Measurements from ENCODE around the gene ANTXR2. TPM values are rescaled to one million over a fixed set of nuclear protein-coding genes. Genes with fewer than 3 reads are reported as not detected.

ANTXR2 gene
- total RNA-seq, 8 experiments from 2014 or later, result 10.5 to 72.6 (median 39.5) TPM

- in situ Hi-C loops (cut with MboI; ENCODE audit: low pct_unique_long_range_greater_than_20kb in 2 of 9, low sequenced_read_pairs in 9 of 9, unreplicated experiment in 9 of 9), result no loop called here
- H3K4me3 ChIP-seq, result no peak overlapping the region
- ATAC-seq (replicated peaks in 6 of 8), result peak in 1 of 8 experiments; percentile 10
- H3K4me1 ChIP-seq (replicated peaks in 1 of 2), result no peaks in the 10 kb centered on the region
- no peak overlapping the region for H3K27ac ChIP-seq
- WGBS, 10 experiments, result 41 to 100% (median 92%) methylated on average over 3 to 5 of the region's 5 CpGs
Observed at GRCh38 chr4:80101071-80101791, 28.2 kb upstream of the ANTXR2 start.

GRCh38 chr4:80099671-80100070 lies 26.6 kb upstream of the ANTXR2 start:
- no peaks in the 10 kb centered on the region for H3K4me1 ChIP-seq (replicated peaks in 1 of 2)
- WGBS, 10 experiments, result 58 to 100% (median 91%) methylated on average over 1 of the region's 1 CpG; no CpG with 5 or more reads in 2 of the 10 experiments
- no peak overlapping the region for H3K27ac ChIP-seq
- in situ Hi-C loops (cut with MboI; ENCODE audit: low pct_unique_long_range_greater_than_20kb in 2 of 9, low sequenced_read_pairs in 9 of 9, unreplicated experiment in 9 of 9), result loop anchor here in 1 of 9 experiments (25.0 kb wide), 1 partner anchor 88 kb away; the partner anchor contains the start of gene PRDM8
- ATAC-seq (replicated peaks in 6 of 8), result no peak
- H3K4me3 ChIP-seq, result no peak overlapping the region

GRCh38 chr4:80098635-80099034 lies 25.6 kb upstream of the ANTXR2 start:
- Histone ChIP-seq H3K4me1 (replicated peaks in 1 of 2) (no peaks in the 10 kb centered on the region), H3K4me3 (no peak overlapping the region), H3K27ac (no peak overlapping the region)
- in situ Hi-C loops (cut with MboI; ENCODE audit: low pct_unique_long_range_greater_than_20kb in 2 of 9, low sequenced_read_pairs in 9 of 9, unreplicated experiment in 9 of 9), result loop anchor here in 1 of 9 experiments (25.0 kb wide), 1 partner anchor 89 kb away; the partner anchor contains the start of gene PRDM8
- ATAC-seq (replicated peaks in 6 of 8), result no peak
- WGBS, 10 experiments, result 83 to 100% (median 93%) methylated on average over 1 of the region's 1 CpG; no CpG with 5 or more reads in 3 of the 10 experiments

GRCh38 chr4:80097400-80098177 lies 24.6 kb upstream of the ANTXR2 start:
- H3K27ac ChIP-seq, result no peak overlapping the region
- peak in 3 of 8 experiments; percentile 84 to 89 (median 88) for ATAC-seq (replicated peaks in 6 of 8)
- no peak overlapping the region for H3K4me3 ChIP-seq
- no peaks in the 10 kb centered on the region for H3K4me1 ChIP-seq (replicated peaks in 1 of 2)
- in situ Hi-C loops (cut with MboI; ENCODE audit: low pct_unique_long_range_greater_than_20kb in 2 of 9, low sequenced_read_pairs in 9 of 9, unreplicated experiment in 9 of 9), result loop anchor here in 1 of 9 experiments (25.0 kb wide), 1 partner anchor 90 kb away; the partner anchor contains the start of gene PRDM8
- 0 to 78% (median 60%) methylated on average over 1 to 4 of the region's 4 CpGs; no CpG with 5 or more reads in 2 of the 10 experiments for WGBS, 10 experiments

GRCh38 chr4:80096175-80096850 lies 23.3 kb upstream of the ANTXR2 start:
- ATAC-seq (replicated peaks in 6 of 8), result peak in 3 of 8 experiments; percentile 22 to 60 (median 49)
- H3K27ac ChIP-seq, result no peak overlapping the region
- 0 to 100% (median 50%) methylated on average over 1 to 4 of the region's 4 CpGs; no CpG with 5 or more reads in 1 of the 10 experiments for WGBS, 10 experiments
- in situ Hi-C loops (cut with MboI; ENCODE audit: low pct_unique_long_range_greater_than_20kb in 2 of 9, low sequenced_read_pairs in 9 of 9, unreplicated experiment in 9 of 9), result loop anchor here in 1 of 9 experiments (25.0 kb wide), 1 partner anchor 91 kb away; the partner anchor contains the start of gene PRDM8
- no peaks in the 10 kb centered on the region for H3K4me1 ChIP-seq (replicated peaks in 1 of 2)
- no peak overlapping the region for H3K4me3 ChIP-seq

- H3K4me1 ChIP-seq (replicated peaks in 1 of 2), result no peaks in the 10 kb centered on the region
- in situ Hi-C loops (cut with MboI; ENCODE audit: low pct_unique_long_range_greater_than_20kb in 2 of 9, low sequenced_read_pairs in 9 of 9, unreplicated experiment in 9 of 9), result loop anchor here in 1 of 9 experiments (25.0 kb wide), 1 partner anchor 93 kb away; the partner anchor contains the start of gene PRDM8
- no peak overlapping the region for H3K27ac ChIP-seq
- 20 to 83% (median 60%) methylated on average over 1 of the region's 1 CpG; no CpG with 5 or more reads in 1 of the 10 experiments for WGBS, 10 experiments
- ATAC-seq (replicated peaks in 6 of 8), result no peak
- H3K4me3 ChIP-seq, result no peak overlapping the region
Observed at GRCh38 chr4:80094191-80094590, 21.2 kb upstream of the ANTXR2 start.

GRCh38 chr4:80093563-80093962 lies 20.5 kb upstream of the ANTXR2 start:
- Histone ChIP-seq H3K4me3 (no peak overlapping the region), H3K4me1 (replicated peaks in 1 of 2) (no peaks in the 10 kb centered on the region), H3K27ac (no peak overlapping the region)
- ATAC-seq (replicated peaks in 6 of 8), result no peak
- 40 to 93% (median 78%) methylated on average over 1 to 3 of the region's 3 CpGs; no CpG with 5 or more reads in 2 of the 10 experiments for WGBS, 10 experiments
- in situ Hi-C loops (cut with MboI; ENCODE audit: low pct_unique_long_range_greater_than_20kb in 2 of 9, low sequenced_read_pairs in 9 of 9, unreplicated experiment in 9 of 9), result loop anchor here in 1 of 9 experiments (25.0 kb wide), 1 partner anchor 94 kb away; the partner anchor contains the start of gene PRDM8

GRCh38 chr4:80092847-80093246 lies 19.8 kb upstream of the ANTXR2 start:
- in situ Hi-C loops (cut with MboI; ENCODE audit: low pct_unique_long_range_greater_than_20kb in 2 of 9, low sequenced_read_pairs in 9 of 9, unreplicated experiment in 9 of 9), result loop anchor here in 1 of 9 experiments (25.0 kb wide), 1 partner anchor 94 kb away; the partner anchor contains the start of gene PRDM8
- WGBS, 10 experiments, result 83 to 100% (median 100%) methylated on average over 1 of the region's 1 CpG; no CpG with 5 or more reads in 2 of the 10 experiments
- Histone ChIP-seq H3K27ac (no peak overlapping the region), H3K4me3 (no peak overlapping the region), H3K4me1 (replicated peaks in 1 of 2) (no peaks in the 10 kb centered on the region)
- ATAC-seq (replicated peaks in 6 of 8), result no peak

GRCh38 chr4:80092088-80092487 lies 19.1 kb upstream of the ANTXR2 start:
- no peak overlapping the region for H3K4me3 ChIP-seq

GRCh38 chr4:80091688-80092087 lies 18.7 kb upstream of the ANTXR2 start:
- in situ Hi-C loops (cut with MboI; ENCODE audit: low pct_unique_long_range_greater_than_20kb in 2 of 9, low sequenced_read_pairs in 9 of 9, unreplicated experiment in 9 of 9), result loop anchor here in 1 of 9 experiments (25.0 kb wide), 1 partner anchor 96 kb away; the partner anchor contains the start of gene PRDM8

More at GRCh38 chr4:80092088-80092487, 19.1 kb upstream of the ANTXR2 start:
- in situ Hi-C loops (cut with MboI; ENCODE audit: low pct_unique_long_range_greater_than_20kb in 2 of 9, low sequenced_read_pairs in 9 of 9, unreplicated experiment in 9 of 9), result loop anchor here in 1 of 9 experiments (25.0 kb wide), 1 partner anchor 95 kb away; the partner anchor contains the start of gene PRDM8
- Histone ChIP-seq H3K27ac (no peak overlapping the region), H3K4me1 (replicated peaks in 1 of 2) (no peaks in the 10 kb centered on the region)
- no peak for ATAC-seq (replicated peaks in 6 of 8)
- WGBS, 10 experiments, result 33 to 100% (median 90%) methylated on average over 1 to 2 of the region's 2 CpGs; no CpG with 5 or more reads in 1 of the 10 experiments

GRCh38 chr4:80091184-80091583 lies 18.2 kb upstream of the ANTXR2 start:
- 60 to 100% (median 75%) methylated on average over 1 to 3 of the region's 3 CpGs for WGBS, 10 experiments
- ATAC-seq (replicated peaks in 6 of 8), result no peak
- H3K4me3 ChIP-seq, result no peak overlapping the region
- no peak overlapping the region for H3K27ac ChIP-seq
- H3K4me1 ChIP-seq (replicated peaks in 1 of 2), result no peaks in the 10 kb centered on the region
- in situ Hi-C loops (cut with MboI; ENCODE audit: low pct_unique_long_range_greater_than_20kb in 2 of 9, low sequenced_read_pairs in 9 of 9, unreplicated experiment in 9 of 9), result loop anchor here in 1 of 9 experiments (25.0 kb wide), 1 partner anchor 96 kb away; the partner anchor contains the start of gene PRDM8

More at GRCh38 chr4:80091688-80092087, 18.7 kb upstream of the ANTXR2 start:
- H3K27ac ChIP-seq, result no peak overlapping the region
- H3K4me3 ChIP-seq, result no peak overlapping the region
- WGBS, 10 experiments, result 60 to 100% (median 88%) methylated on average over 1 to 2 of the region's 2 CpGs; no CpG with 5 or more reads in 2 of the 10 experiments
- no peak for ATAC-seq (replicated peaks in 6 of 8)
- no peaks in the 10 kb centered on the region for H3K4me1 ChIP-seq (replicated peaks in 1 of 2)

GRCh38 chr4:80090090-80090489 lies 17.1 kb upstream of the ANTXR2 start:
- H3K4me1 ChIP-seq (replicated peaks in 1 of 2), result no peaks in the 10 kb centered on the region
- in situ Hi-C loops (cut with MboI; ENCODE audit: low pct_unique_long_range_greater_than_20kb in 2 of 9, low sequenced_read_pairs in 9 of 9, unreplicated experiment in 9 of 9), result loop anchor here in 1 of 9 experiments (25.0 kb wide), 1 partner anchor 97 kb away; the partner anchor contains the start of gene PRDM8
- H3K4me3 ChIP-seq, result no peak overlapping the region
- H3K27ac ChIP-seq, result no peak overlapping the region
- 17 to 100% (median 90%) methylated on average over 1 of the region's 1 CpG; no CpG with 5 or more reads in 5 of the 10 experiments for WGBS, 10 experiments
- ATAC-seq (replicated peaks in 6 of 8), result peak in 3 of 8 experiments; percentile 33 to 99 (median 93)

Measured in motor neuron (in vitro differentiated cells).